Lung (tissue), 12 donors: ENCODE results near the gene CPSF7. TPM values are rescaled to one million over a fixed set of nuclear protein-coding genes. Genes with fewer than 3 reads are reported as not detected.

Source experiments
- ATAC-seq: fragments of 200-7000 bp; cut with Tn5 transposase; one replicate; pipeline ENCODE4 v1.9.1; 2020; ENCODE audit warnings: moderate number of reproducible peaks; ENCODE audit not compliant: insufficient read depth, low FRiP score
- DNase-seq, 3 donors: peaks; one replicate each; pipeline ENCODE4 v3.0.0-alpha.2; 2013 to 2017
- H3K27ac ChIP-seq, 2 donors: one replicate each; pipeline ENCODE4 v1.5.1; 2013; ENCODE audit warnings: mild to moderate bottlenecking in 2 of 2, moderate library complexity in 2 of 2, control low read depth in 1 of 2, inconsistent platforms in 1 of 2, low read depth in 1 of 2, low read length in 1 of 2
- H3K27me3 ChIP-seq, 3 donors: one replicate each; pipeline ENCODE4 v1.5.1; 2013; ENCODE audit warnings: low read length in 2 of 3; ENCODE audit not compliant: control insufficient read depth in 3 of 3, insufficient read depth in 3 of 3
- H3K36me3 ChIP-seq, 4 donors: one replicate each; pipeline ENCODE4 v1.5.1; 2013; ENCODE audit warnings: low read length in 4 of 4, mild to moderate bottlenecking in 1 of 4, moderate library complexity in 1 of 4; ENCODE audit not compliant: control insufficient read depth in 4 of 4, insufficient read depth in 4 of 4
- H3K4me1 ChIP-seq, 5 donors: one replicate each; pipeline ENCODE4 v1.5.1; 2013; ENCODE audit warnings: low read length in 5 of 5, mild to moderate bottlenecking in 2 of 5, moderate library complexity in 1 of 5; ENCODE audit not compliant: control insufficient read depth in 5 of 5, insufficient read depth in 5 of 5
- H3K4me3 ChIP-seq: one replicate; pipeline ENCODE4 v1.5.1; 2013; ENCODE audit warnings: mild to moderate bottlenecking, control low read depth, moderate library complexity
- H3K9ac ChIP-seq, 2 donors: one replicate each; pipeline ENCODE4 v1.5.1; 2013; ENCODE audit warnings: low read length in 2 of 2, control low read depth in 1 of 2; ENCODE audit not compliant: insufficient read depth in 1 of 2
- H3K9me3 ChIP-seq, 4 donors: one replicate each; pipeline ENCODE4 v1.5.1; 2013; ENCODE audit warnings: low read length in 3 of 4, mild to moderate bottlenecking in 1 of 4, moderate library complexity in 1 of 4; ENCODE audit not compliant: control insufficient read depth in 4 of 4, insufficient read depth in 3 of 4
- CTCF ChIP-seq: IDR thresholded peaks from 2 replicates; pipeline ENCODE4 v1.5.1; 2012; ENCODE audit warnings: mild to moderate bottlenecking; ENCODE audit errors: control extremely low read depth, extremely low read depth
- WGBS, 2 donors: extraction: QIAGEN DNeasy Blood & Tissue Kit; methylation state at CpG; one replicate each; pipeline ENCODE4 v1.1.7; 2013; 5-methylcytosine and 5-hydroxymethylcytosine counted together
- polyA plus RNA-seq, 2 donors: library from polyadenylated mRNA; stranded (reverse); fragments of 200-250 nt; gene quantifications; one replicate each; pipeline ENCODE4 v1.2.1, GENCODE V29; 2013
- total RNA-seq, 2 donors: library from RNA; depleted of rRNA in 1 of 2; stranded (reverse); fragments of >200 nt in 1 of 2; gene quantifications; one replicate each; pipeline ENCODE4 v1.2.1, GENCODE V29; 2014 to 2021
- donor health status: control.
- donor health status: control.
- donor health status: Bipolar disorder and iron deficiency.
- donor health status: healthy.
- donor health status: DM: yes; HTN: yes; CAD: no.

Gene CPSF7
- total and polyA plus RNA-seq, 4 donors, result 34.8 to 64.7 (median 52.5) TPM

- WGBS, 2 donors, result 92 to 96% methylated on average over 8 of the region's 8 CpGs
- H3K36me3 ChIP-seq, result peaks cover 0 to 22% (median 10%) of the 10 kb centered on the region in 4 donors
- H3K9me3 ChIP-seq, result peaks cover 0 to 2% (median 0%) of the 10 kb centered on the region in 4 donors
- no peak overlapping the region for H3K4me3 ChIP-seq
- H3K27me3 ChIP-seq, result no peaks in the 10 kb centered on the region
- no peak for TF ChIP-seq CTCF
- no peak overlapping the region for H3K27ac ChIP-seq
- H3K9ac ChIP-seq, result no peak overlapping the region
- H3K4me1 ChIP-seq, result peaks cover 0 to 18% (median 0%) of the 10 kb centered on the region in 5 donors
- no peak for DNase-seq
- ATAC-seq, result no peak
These were observed 56.9 kb downstream of the CPSF7 start for GRCh38 chr11:61372659-61373420.

- Histone ChIP-seq H3K4me3 (no peak overlapping the region), H3K4me1 (peaks cover 0 to 18% (median 0%) of the 10 kb centered on the region in 5 donors), H3K9me3 (peaks cover 0 to 2% (median 0%) of the 10 kb centered on the region in 4 donors), H3K27me3 (no peaks in the 10 kb centered on the region), H3K9ac (no peak overlapping the region), H3K36me3 (peaks cover 13 to 41% (median 30%) of the 10 kb centered on the region in 4 donors), H3K27ac (peak overlapping the region in 1 of 2 donors; percentile 76)
- no peak for TF ChIP-seq CTCF
- DNase-seq (no peak), ATAC-seq (no peak)
- WGBS, 2 donors, result 88 to 90% methylated on average over 8 of the region's 8 CpGs
These were observed 59.3 kb downstream of the CPSF7 start for GRCh38 chr11:61370349-61371005.

- H3K9ac ChIP-seq, result no peak overlapping the region
- H3K4me1 ChIP-seq, result peaks cover 0 to 18% (median 0%) of the 10 kb centered on the region in 5 donors
- peaks cover 13 to 38% (median 32%) of the 10 kb centered on the region in 4 donors for H3K36me3 ChIP-seq
- peak overlapping the region in 1 of 2 donors; percentile 76 for H3K27ac ChIP-seq
- WGBS, 2 donors, result 82 to 89% methylated on average over 9 of the region's 9 CpGs
- H3K4me3 ChIP-seq, result no peak overlapping the region
- DNase-seq, result peak in 2 of 3 donors; percentile 36 to 47
- peaks cover 0 to 2% (median 0%) of the 10 kb centered on the region in 4 donors for H3K9me3 ChIP-seq
- no peak for TF ChIP-seq CTCF
- peak; percentile 85 for ATAC-seq
- H3K27me3 ChIP-seq, result no peaks in the 10 kb centered on the region
These were observed 60.1 kb downstream of the CPSF7 start for GRCh38 chr11:61369372-61370348.
